Muscle of arm (tissue), 12 donors: ENCODE results near the gene POLL. TPM values are rescaled to one million over a fixed set of nuclear protein-coding genes. Genes with fewer than 3 reads are reported as not detected.

Source experiments
- DNase-seq: peaks from one replicate; pipeline ENCODE4 v3.0.0-alpha.2; 2013
- polyA plus RNA-seq, 12 donors: library from polyadenylated mRNA; unstranded; fragments of 120-200 nt; gene quantifications; one replicate each; pipeline ENCODE4 v1.2.1, GENCODE V29; 2013; ENCODE audit not compliant: insufficient read length in 12 of 12

The POLL gene
- polyA plus RNA-seq, 12 donors: 20.8 to 56.0 (median 27.6) TPM; not detected in 1

GRCh38 chr10:101561068-101561915 lies 26.8 kb downstream of the POLL start:
- DNase-seq: no peak

GRCh38 chr10:101560298-101561067 lies 27.6 kb downstream of the POLL start:
- no peak for DNase-seq

DNA sequence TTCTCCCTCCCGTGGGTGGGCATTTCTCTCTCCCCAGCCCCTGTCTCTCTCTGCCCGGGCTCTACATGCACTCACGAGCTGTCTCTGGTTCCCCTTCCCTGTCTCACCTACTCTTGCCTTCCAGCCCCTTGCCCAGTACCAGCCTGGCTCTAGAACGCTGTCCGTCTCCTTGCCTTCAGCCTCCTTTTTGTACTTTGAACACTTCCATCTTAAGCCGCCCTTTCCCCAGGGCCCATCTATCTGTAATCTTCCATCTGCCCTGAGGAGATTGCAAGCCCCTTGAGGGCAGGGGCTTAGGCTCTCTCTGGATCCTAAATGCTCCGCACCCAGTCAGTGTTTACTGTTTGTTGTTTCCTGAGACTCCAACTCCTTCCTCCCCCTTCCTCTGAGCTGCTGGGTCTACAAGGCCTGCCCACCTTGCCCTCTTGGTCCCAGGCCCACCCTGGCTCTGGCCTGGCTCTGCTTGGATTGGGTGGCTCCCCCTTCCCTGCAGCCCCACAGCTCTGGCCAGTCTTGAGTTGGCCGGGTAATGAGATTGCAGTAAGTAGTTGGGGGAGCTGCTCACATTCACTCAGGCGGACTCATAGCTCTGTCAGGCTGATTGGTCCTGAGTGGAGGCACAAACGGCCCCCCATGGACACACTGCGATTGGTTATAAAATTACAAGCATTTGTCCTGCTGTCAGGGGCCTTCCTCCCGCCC lies 28.3 kb downstream of the POLL start:
- DNase-seq: no peak

DNA sequence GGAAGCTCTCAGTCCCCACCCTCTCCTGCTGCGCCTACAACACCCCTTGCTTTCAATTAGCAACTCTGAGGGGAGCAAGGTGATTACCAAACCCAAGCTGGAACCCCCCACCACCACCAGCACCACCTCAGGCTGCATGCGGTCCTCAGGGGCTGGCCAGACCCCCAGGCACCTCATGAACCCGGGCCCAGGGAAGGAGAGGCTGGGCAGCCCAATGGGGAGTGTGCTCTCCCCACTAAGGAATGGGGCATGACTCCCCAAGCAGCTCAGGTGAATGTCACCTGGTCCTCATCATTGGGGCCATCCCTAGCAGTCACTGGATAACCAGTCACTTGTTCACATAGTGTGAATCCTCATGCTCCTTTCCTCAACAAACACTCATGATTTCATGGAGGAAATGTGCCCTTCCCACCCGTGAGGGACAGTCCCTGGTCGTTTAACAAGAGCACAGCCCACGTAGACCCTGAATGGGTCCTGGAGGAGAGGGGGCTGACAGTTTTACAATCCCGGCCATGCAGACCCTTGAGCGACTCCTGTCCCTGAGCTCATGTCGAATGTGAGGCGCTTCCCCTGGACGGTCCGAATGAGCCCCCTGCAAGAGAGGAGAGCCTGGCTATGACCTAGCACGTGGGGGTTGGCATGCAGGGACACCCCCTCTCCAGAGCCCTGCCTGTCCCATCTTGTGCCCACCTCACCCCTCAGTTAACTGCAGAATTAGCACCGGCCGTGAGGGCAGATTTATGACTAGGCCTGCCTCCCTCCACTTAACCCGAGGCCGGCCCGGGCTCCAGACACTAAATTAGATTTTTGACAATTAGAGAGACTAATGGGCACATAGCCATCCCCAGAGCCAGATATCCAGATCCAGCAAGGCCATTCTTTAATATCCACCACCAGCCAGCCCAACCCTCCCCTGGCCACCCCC lies 29.1 kb downstream of the POLL start:
- DNase-seq: no peak

- DNase-seq: no peak
These were observed 29.9 kb downstream of the POLL start for GRCh38 chr10:101558204-101558603.

DNA sequence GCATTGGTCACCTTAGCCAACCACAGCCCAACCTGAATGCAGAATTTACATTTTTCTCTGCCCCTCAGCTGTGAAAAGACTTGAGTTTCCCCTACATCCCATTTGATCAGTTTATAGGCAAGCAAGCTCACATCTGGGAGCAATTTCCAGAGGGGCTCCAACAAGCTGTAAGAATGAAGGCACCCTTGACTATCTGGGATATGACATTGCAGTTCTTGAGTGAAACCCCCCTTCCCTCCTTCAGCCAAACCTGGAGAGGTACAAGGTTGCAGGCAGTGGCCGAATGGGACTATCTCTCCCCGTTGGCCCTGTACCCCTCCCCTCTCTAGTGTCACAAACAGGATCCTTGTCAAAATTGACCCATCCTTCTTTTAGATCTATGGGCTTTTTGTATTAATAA lies 30.5 kb downstream of the POLL start:
- no peak for DNase-seq

DNA sequence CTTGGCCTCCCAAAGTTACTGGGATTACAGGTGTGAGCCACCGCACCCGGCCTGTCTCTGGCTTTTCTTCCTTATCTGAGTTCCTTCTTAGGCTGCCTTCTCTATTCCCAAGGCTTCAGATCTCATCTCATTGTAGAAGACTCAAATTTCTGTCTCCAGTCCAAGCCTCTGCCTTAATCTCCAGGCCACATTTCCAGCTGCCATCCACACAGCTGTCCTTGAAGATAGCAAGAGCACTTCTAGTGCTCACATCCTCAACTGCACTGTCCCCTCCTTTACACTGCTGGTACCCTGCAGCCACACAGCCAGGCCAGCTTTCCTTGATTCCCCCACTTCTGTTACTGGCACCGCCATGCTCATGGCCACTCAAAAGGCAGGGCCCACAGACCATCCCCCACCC lies 35.6 kb downstream of the POLL start:
- DNase-seq: no peak

DNA sequence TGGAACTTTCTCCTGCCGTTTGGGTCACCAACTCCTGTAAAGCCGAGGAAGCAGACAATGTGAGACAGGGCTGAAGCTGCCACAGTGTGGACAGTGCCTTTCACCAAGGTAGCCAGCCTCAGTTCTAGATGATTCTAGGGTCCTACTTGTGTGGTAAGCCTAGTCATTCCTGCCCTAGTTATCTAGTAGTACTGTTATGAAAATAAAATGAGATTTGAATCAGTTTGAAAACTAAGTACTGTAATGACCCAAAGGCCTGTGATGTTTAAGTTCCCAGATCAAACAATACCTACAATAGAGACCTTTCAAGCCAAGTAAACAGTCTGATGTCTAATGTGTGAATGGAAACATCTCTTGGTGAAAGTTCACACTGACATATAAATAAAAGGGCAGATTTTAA lies 37.1 kb downstream of the POLL start:
- no peak for DNase-seq

GRCh38 chr10:101545898-101546297 lies 42.2 kb downstream of the POLL start:
- no peak for DNase-seq

- DNase-seq: no peak
These were observed 49.6 kb downstream of the POLL start for GRCh38 chr10:101538446-101538845.

- no peak for DNase-seq
These were observed 51.3 kb downstream of the POLL start for GRCh38 chr10:101536800-101537199.

DNA sequence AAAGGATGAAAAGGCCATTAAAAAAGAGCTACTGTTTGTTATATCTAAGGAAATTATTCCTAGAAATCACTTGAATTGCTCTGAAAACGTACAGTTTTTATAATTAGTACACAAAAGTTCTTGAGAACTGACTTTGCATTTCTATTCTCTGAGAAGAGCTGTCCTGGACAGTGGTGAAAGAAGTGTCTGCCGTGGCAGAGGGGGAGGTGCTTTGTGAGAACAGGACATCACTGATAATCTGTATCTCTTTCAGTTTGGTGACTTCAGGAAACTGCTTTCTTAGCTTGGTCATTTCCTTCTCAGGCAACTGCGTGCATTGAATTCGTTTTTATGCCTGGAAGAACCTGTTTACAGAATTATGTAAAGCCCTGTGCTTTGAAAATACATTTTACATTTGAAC lies 52.1 kb downstream of the POLL start:
- no peak for DNase-seq

- DNase-seq: no peak
These were observed 58.1 kb downstream of the POLL start for GRCh38 chr10:101529725-101530553.

DNA sequence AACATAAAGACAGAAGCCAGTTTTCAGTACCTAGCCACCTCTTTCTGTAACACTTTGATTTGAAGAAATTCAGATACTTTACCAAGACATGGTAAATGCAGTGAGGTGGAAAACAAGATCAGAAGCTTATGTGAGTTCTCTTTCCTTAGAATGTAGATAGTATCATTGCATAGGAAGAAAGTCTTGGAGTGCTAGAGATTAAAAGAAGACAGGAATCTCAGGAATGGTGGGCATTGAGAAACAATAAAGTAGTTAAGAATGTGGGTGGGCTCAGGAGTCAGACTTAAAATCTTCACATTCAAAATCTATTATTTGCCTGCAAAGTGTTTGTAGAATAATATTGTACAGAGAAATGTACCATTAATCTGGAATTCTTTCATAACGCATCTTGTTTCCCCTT lies 58.9 kb downstream of the POLL start:
- DNase-seq: no peak

Other genes with a start within 250 kb of the POLL start
- 10 to 100 TPM in 11 of 12 donors, not detected in 1; 18.7 to 39.8 (median 29.1) TPM for gene BTRC, start 234.1 kb downstream of the POLL start, polyA plus RNA-seq
- gene DPCD, start 64 bp upstream of the POLL start, polyA plus RNA-seq: 10 to 100 TPM in 10 of 12 donors, not detected in 2; 10.8 to 20.4 (median 14.7) TPM
- gene FBXW4, start 106.9 kb upstream of the POLL start, polyA plus RNA-seq: 10 to 100 TPM in 11 of 12 donors, not detected in 1; 25.0 to 55.3 (median 49.9) TPM
- under 1 TPM in 8 of 12 donors, not detected in 4; 0.21 to 0.60 (median 0.31) TPM for gene FGF8, start 187.9 kb upstream of the POLL start, polyA plus RNA-seq
- 10 to 100 TPM in 11 of 12 donors, not detected in 1; 36.7 to 67.5 (median 53.2) TPM for gene NPM3, start 195.2 kb upstream of the POLL start, polyA plus RNA-seq
- gene OGA, start 230.2 kb upstream of the POLL start, polyA plus RNA-seq: 100 to 1,000 TPM in 6 of 12 donors, 10 to 100 TPM in 5, not detected in 1; 77.8 to 174 (median 103) TPM